WTC11 (cell line): ENCODE data around the gene ALKBH6.

Source experiments
- RELA ChIP-seq: sonication (generic); formaldehyde crosslinking; IDR thresholded peaks from 2 replicates; pipeline ENCODE4 v1.8.1; 2022; ENCODE audit warnings: missing genetic modification reagents, mild to moderate bottlenecking, borderline replicate concordance
- TEAD4 ChIP-seq: sonication (generic); formaldehyde crosslinking; IDR thresholded peaks from 2 replicates; pipeline ENCODE4 v1.8.0; 2022; ENCODE audit warnings: mild to moderate bottlenecking, missing genetic modification reagents
- TF ChIP-seq, protein P1 (sequence below): fragments of 200-600 bp; IDR thresholded peaks from 2 replicates; pipeline ENCODE4 v1.8.0; 2022; ENCODE audit warnings: antibody characterized with exemption
- TF ChIP-seq, protein P2 (sequence below): sonication (generic); formaldehyde crosslinking; IDR thresholded peaks from 2 replicates; pipeline ENCODE4 v1.8.1; 2022; ENCODE audit warnings: low read depth, missing genetic modification reagents, borderline replicate concordance
- TF ChIP-seq, protein P3 (sequence below): sonication (generic); formaldehyde crosslinking; IDR thresholded peaks from 2 replicates; pipeline ENCODE4 v1.8.0; 2022; ENCODE audit warnings: mild to moderate bottlenecking, missing genetic modification reagents

DNA sequence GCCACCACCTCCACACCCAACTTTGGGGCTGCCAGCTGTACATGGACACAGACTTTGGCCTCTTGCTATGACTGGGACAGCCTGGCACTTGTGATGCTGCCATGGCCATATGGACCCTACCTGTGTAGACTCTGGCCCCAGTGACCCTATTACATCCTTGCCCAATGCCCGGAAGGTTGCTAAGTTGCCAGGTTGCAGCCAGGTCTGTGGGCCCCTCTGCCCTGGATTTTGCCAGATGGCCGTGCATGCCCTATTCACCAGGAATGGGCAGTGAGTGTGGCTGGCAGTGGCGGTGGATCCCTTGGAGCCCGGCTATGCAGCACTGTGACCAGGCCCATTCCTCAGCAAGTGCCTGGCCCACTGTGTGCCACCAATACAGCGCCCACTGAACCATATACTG is 27.9 kb downstream of the ALKBH6 start:
- TF ChIP-seq, protein P1, sequence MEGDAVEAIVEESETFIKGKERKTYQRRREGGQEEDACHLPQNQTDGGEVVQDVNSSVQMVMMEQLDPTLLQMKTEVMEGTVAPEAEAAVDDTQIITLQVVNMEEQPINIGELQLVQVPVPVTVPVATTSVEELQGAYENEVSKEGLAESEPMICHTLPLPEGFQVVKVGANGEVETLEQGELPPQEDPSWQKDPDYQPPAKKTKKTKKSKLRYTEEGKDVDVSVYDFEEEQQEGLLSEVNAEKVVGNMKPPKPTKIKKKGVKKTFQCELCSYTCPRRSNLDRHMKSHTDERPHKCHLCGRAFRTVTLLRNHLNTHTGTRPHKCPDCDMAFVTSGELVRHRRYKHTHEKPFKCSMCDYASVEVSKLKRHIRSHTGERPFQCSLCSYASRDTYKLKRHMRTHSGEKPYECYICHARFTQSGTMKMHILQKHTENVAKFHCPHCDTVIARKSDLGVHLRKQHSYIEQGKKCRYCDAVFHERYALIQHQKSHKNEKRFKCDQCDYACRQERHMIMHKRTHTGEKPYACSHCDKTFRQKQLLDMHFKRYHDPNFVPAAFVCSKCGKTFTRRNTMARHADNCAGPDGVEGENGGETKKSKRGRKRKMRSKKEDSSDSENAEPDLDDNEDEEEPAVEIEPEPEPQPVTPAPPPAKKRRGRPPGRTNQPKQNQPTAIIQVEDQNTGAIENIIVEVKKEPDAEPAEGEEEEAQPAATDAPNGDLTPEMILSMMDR, result no peak
- no peak for TF ChIP-seq TEAD4 (CRISPR knock-in tag)
- TF ChIP-seq, protein P2, sequence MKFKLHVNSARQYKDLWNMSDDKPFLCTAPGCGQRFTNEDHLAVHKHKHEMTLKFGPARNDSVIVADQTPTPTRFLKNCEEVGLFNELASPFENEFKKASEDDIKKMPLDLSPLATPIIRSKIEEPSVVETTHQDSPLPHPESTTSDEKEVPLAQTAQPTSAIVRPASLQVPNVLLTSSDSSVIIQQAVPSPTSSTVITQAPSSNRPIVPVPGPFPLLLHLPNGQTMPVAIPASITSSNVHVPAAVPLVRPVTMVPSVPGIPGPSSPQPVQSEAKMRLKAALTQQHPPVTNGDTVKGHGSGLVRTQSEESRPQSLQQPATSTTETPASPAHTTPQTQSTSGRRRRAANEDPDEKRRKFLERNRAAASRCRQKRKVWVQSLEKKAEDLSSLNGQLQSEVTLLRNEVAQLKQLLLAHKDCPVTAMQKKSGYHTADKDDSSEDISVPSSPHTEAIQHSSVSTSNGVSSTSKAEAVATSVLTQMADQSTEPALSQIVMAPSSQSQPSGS, result no peak
- TF ChIP-seq, protein P3, sequence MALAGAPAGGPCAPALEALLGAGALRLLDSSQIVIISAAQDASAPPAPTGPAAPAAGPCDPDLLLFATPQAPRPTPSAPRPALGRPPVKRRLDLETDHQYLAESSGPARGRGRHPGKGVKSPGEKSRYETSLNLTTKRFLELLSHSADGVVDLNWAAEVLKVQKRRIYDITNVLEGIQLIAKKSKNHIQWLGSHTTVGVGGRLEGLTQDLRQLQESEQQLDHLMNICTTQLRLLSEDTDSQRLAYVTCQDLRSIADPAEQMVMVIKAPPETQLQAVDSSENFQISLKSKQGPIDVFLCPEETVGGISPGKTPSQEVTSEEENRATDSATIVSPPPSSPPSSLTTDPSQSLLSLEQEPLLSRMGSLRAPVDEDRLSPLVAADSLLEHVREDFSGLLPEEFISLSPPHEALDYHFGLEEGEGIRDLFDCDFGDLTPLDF (CRISPR knock-in tag), result no peak
- TF ChIP-seq RELA, result no peak
